Measurements from ENCODE around the gene BMP10.

Gene BMP10

GRCh38 chr2:68850524-68850923 is 20.7 kb downstream of the BMP10 start:
- no peak for DNase-seq (ENCODE audit: low spot score)

- no peak for DNase-seq (ENCODE audit: low spot score)
Measured at GRCh38 chr2:68849579-68850030, 21.6 kb downstream of the BMP10 start.

GRCh38 chr2:68847751-68848150 is 23.4 kb downstream of the BMP10 start:
- DNase-seq (ENCODE audit: low spot score), result no peak

GRCh38 chr2:68846091-68846490 is 25.1 kb downstream of the BMP10 start:
- DNase-seq (ENCODE audit: low spot score), result no peak

GRCh38 chr2:68845043-68845442 is 26.2 kb downstream of the BMP10 start:
- DNase-seq (ENCODE audit: low spot score), result no peak

- DNase-seq (ENCODE audit: low spot score), result peak; percentile 5
Measured at GRCh38 chr2:68839260-68839833, 31.9 kb downstream of the BMP10 start.

- no peak for DNase-seq (ENCODE audit: low spot score)
Measured at GRCh38 chr2:68838641-68839040, 32.6 kb downstream of the BMP10 start.

GRCh38 chr2:68837861-68838341 is 33.3 kb downstream of the BMP10 start:
- no peak for DNase-seq (ENCODE audit: low spot score)

GRCh38 chr2:68837164-68837860 is 33.9 kb downstream of the BMP10 start:
- DNase-seq (ENCODE audit: low spot score), result peak; percentile 32

GRCh38 chr2:68835621-68836020 is 35.6 kb downstream of the BMP10 start:
- DNase-seq (ENCODE audit: low spot score), result no peak

- DNase-seq (ENCODE audit: low spot score), result no peak
Measured at GRCh38 chr2:68834737-68835376, 36.3 kb downstream of the BMP10 start.

- DNase-seq (ENCODE audit: low spot score), result no peak
Measured at GRCh38 chr2:68833162-68833561, 38.0 kb downstream of the BMP10 start.

- no peak for DNase-seq (ENCODE audit: low spot score)
Measured at GRCh38 chr2:68832233-68832869, 38.8 kb downstream of the BMP10 start.

- no peak for DNase-seq (ENCODE audit: low spot score)
Measured at GRCh38 chr2:68831686-68832232, 39.4 kb downstream of the BMP10 start.

- DNase-seq (ENCODE audit: low spot score), result no peak
Measured at GRCh38 chr2:68829749-68830148, 41.4 kb downstream of the BMP10 start.

- DNase-seq (ENCODE audit: low spot score), result peak; percentile 89
Measured at GRCh38 chr2:68828887-68829708, 42.1 kb downstream of the BMP10 start.

GRCh38 chr2:68827666-68828065 is 43.5 kb downstream of the BMP10 start:
- DNase-seq (ENCODE audit: low spot score), result no peak

- no peak for DNase-seq (ENCODE audit: low spot score)
Measured at GRCh38 chr2:68825866-68826265, 45.3 kb downstream of the BMP10 start.

GRCh38 chr2:68824831-68825230 is 46.4 kb downstream of the BMP10 start:
- DNase-seq (ENCODE audit: low spot score), result no peak

GRCh38 chr2:68822207-68822872 is 48.9 kb downstream of the BMP10 start:
- DNase-seq (ENCODE audit: low spot score), result no peak

- no peak for DNase-seq (ENCODE audit: low spot score)
Measured at GRCh38 chr2:68819556-68819955, 51.6 kb downstream of the BMP10 start.
